RWPE2 (cell line): ENCODE results near the gene SLC66A2.
"Not testable (repeated sequence)": the region's sequence is repeated elsewhere in the genome, so short reads cannot be mapped to it uniquely, and the experiment has no call there.

Source experiments
- ATAC-seq: fragments of 200-7000 bp; cut with Tn5 transposase; 3 replicates; pipeline ENCODE4 v1.9.1; 2021; ENCODE audit warnings: low read depth
- DNase-seq: peaks from one replicate; pipeline ENCODE4 v3.0.0-alpha.2; 2020; ENCODE audit warnings: low spot score
- H3K27ac ChIP-seq: fragments of 450-650 bp; 2 replicates; pipeline ENCODE4 v1.5.1; 2017; ENCODE audit warnings: mild to moderate bottlenecking; ENCODE audit not compliant: poor library complexity, severe bottlenecking
- H3K27me3 ChIP-seq: fragments of 250-450 bp; sonication (Bioruptor Pico); 2 replicates; pipeline ENCODE4 v1.5.1; 2021; ENCODE audit warnings: mild to moderate bottlenecking, moderate library complexity; ENCODE audit not compliant: insufficient read depth, poor library complexity, severe bottlenecking
- H3K36me3 ChIP-seq: fragments of 250-450 bp; sonication (Bioruptor Pico); 2 replicates; pipeline ENCODE4 v1.5.1; 2020; ENCODE audit warnings: low read depth, mild to moderate bottlenecking, moderate library complexity
- H3K4me1 ChIP-seq: fragments of 250-450 bp; sonication (Bioruptor Pico); 2 replicates; pipeline ENCODE4 v1.5.1; 2021; ENCODE audit warnings: mild to moderate bottlenecking, moderate library complexity; ENCODE audit not compliant: insufficient read depth, poor library complexity, severe bottlenecking
- H3K4me3 ChIP-seq: fragments of 250-450 bp; sonication (Bioruptor Pico); 2 replicates; pipeline ENCODE4 v1.5.1; 2021; ENCODE audit warnings: mild to moderate bottlenecking, moderate library complexity; ENCODE audit not compliant: severe bottlenecking
- H3K9me3 ChIP-seq: fragments of 250-450 bp; sonication (Bioruptor Pico); 2 replicates; pipeline ENCODE4 v1.5.1; 2021; ENCODE audit warnings: mild to moderate bottlenecking, moderate library complexity; ENCODE audit not compliant: severe bottlenecking
- TF ChIP-seq, protein P1 (sequence below): fragments of 450-650 bp; IDR thresholded peaks from one replicate; pipeline ENCODE4 v1.5.1; 2017; ENCODE audit warnings: mild to moderate bottlenecking, moderate library complexity; ENCODE audit not compliant: poor library complexity, severe bottlenecking

Gene SLC66A2

DNA sequence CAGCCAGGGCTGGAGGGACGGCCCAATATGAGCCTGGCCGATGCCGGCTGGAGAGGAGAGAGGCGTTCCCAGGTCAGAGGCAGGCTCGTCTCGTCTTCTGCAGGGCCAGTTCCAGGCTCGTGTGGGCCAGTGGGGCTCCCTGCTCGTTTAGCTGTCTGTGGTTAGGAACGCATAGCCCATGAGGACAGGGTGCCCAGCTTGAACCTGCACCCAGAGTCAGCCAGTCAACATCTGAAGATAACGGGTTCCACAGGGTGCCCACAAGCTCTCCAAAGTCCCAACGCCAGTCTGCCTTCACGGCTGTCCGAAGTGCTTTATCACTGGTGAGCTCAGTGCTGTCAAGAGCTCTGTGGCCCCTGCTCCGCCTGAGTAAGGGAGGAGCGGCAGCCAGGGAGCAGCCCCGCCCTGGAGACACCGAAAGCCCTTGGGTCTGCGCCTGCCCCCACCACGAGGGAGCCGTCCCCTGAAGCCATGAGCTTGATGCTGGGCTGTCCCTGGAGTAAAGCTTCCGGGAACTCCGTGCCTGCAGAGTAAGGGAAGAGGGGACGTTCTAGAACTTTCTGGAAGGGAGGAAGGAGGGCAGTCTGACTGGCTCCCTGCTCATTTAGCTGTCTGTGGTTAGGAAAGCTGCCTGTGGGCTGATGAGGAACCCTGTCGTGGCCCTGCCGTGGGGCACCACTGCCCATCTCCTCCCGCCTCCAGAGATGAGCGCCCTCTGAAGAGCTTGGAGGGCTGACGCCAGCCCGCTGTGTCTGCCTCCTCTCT is 10.3 kb upstream of the SLC66A2 start:
- TF ChIP-seq, protein P1, sequence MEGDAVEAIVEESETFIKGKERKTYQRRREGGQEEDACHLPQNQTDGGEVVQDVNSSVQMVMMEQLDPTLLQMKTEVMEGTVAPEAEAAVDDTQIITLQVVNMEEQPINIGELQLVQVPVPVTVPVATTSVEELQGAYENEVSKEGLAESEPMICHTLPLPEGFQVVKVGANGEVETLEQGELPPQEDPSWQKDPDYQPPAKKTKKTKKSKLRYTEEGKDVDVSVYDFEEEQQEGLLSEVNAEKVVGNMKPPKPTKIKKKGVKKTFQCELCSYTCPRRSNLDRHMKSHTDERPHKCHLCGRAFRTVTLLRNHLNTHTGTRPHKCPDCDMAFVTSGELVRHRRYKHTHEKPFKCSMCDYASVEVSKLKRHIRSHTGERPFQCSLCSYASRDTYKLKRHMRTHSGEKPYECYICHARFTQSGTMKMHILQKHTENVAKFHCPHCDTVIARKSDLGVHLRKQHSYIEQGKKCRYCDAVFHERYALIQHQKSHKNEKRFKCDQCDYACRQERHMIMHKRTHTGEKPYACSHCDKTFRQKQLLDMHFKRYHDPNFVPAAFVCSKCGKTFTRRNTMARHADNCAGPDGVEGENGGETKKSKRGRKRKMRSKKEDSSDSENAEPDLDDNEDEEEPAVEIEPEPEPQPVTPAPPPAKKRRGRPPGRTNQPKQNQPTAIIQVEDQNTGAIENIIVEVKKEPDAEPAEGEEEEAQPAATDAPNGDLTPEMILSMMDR: no peak
- Histone ChIP-seq H3K4me3 (no peak overlapping the region), H3K27ac (peak overlapping the region; percentile 38), H3K4me1 (peaks cover 28% of the 10 kb centered on the region), H3K36me3 (peaks cover 3% of the 10 kb centered on the region; the same call in 1 of the 2 replicates), H3K27me3 (no peaks in the 10 kb centered on the region), H3K9me3 (no peaks in the 10 kb centered on the region)
- DNase-seq (no peak), ATAC-seq (no peak)

DNA sequence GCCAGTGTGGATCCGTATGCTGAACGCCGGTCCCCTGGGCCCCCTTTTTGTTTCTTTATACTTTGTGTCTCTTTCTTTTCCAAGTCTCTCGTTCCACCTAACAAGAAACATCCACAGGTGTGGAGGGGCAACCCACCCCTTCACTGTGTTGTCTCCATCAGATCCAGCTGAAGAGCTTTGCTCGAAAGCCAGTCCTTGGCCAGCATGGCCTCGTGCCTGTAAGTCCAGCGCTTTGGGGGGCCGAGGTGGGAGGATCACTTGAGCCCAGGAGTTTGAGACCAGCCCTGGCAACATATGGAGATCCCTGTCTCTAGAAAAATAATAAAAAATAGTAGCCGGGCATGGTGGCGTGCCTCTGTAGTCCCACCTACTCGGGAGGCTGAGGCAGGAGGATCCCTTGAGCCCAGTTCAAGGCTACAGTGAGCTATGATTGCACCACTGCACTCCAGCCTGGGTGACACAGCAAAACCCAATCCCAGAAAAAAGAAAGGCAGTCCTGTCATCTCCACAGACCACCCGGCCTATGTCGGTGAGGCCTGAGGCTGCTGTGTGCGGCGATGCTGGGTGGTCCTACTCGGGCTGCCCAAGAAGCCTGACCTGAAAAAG is 9.6 kb upstream of the SLC66A2 start:
- H3K9me3 ChIP-seq: no peaks in the 10 kb centered on the region
- peak overlapping the region; percentile 38 for H3K27ac ChIP-seq
- ATAC-seq: no peak
- TF ChIP-seq, protein P1: no peak
- peaks cover 28% of the 10 kb centered on the region for H3K4me1 ChIP-seq
- H3K36me3 ChIP-seq: no peaks in the 10 kb centered on the region
- no peak overlapping the region for H3K4me3 ChIP-seq
- no peak for DNase-seq
- H3K27me3 ChIP-seq: no peaks in the 10 kb centered on the region

DNA sequence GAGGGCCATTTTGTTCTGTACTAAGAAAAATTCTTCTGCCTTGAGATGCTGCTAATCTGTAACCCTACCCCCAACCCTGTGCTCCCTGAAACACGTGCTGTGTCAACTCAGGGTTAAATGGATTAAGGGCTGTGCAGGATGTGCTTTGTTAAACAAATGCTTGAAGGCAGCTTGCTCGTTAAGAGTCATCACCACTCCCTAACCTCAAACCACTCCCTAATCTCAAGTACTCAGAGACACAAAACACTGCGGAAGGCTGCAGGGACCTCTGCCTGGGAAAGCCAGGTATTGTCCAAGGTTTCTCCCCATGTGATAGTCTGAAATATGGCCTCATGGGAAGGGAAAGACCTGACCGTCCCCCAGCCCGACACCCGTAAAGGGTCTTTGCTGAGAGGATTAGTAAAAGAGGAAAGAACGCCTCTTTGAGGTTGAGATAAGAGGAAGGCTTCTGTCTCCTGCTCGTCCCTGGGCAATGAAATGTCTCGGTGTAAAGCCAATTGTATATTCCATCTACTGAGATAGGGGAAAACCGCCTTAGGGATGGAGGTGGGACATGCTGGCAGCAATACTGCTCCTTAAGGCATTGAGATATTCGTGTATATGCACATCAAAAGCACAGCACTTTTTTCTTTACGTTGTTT is 8.8 kb upstream of the SLC66A2 start:
- Histone ChIP-seq H3K4me1 (peaks cover 26% of the 10 kb centered on the region), H3K27ac (peak overlapping the region; percentile 38)
- TF ChIP-seq, protein P1: peak; percentile 58
- H3K4me3 ChIP-seq, H3K27me3 ChIP-seq, DNase-seq, H3K36me3 ChIP-seq, H3K9me3 ChIP-seq: not testable (repeated sequence)
- ATAC-seq: 0 out of 3 replicates have a peak, but pooled peaks have one; percentile 7

DNA sequence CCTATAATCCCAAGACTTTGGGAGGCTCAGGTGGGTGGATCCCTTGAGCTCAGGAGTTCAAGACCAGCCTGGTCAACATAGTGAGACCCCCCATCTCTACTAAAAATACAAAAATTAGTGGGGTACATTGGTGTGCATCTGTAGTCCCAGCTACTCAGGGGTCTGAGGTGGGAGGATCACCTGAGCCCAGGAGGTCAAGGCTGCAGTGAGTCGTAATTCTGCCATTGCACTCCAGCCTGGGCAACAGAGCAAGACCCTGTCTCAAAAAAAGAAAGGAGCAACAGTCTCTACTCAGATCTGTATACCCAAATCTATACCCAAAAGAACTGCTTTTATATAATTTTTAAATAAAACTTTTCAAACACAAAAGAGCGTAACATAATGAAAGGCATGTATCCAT is 7.5 kb upstream of the SLC66A2 start:
- no peak overlapping the region for H3K27ac ChIP-seq
- DNase-seq (no peak), ATAC-seq (no peak)
- TF ChIP-seq, protein P1: no peak
- no peaks in the 10 kb centered on the region for H3K27me3 ChIP-seq
- peaks cover 26% of the 10 kb centered on the region for H3K4me1 ChIP-seq
- H3K36me3 ChIP-seq: no peaks in the 10 kb centered on the region
- no peaks in the 10 kb centered on the region for H3K9me3 ChIP-seq
- H3K4me3 ChIP-seq: no peak overlapping the region
